NT2/D1 (cell line): ENCODE measurements around the gene C3orf33.

Experiments used
- DNase-seq: peaks from one replicate; pipeline ENCODE4 v3.0.0-alpha.2; 2011; ENCODE audit warnings: low read depth, low spot score
- H3K27me3 ChIP-seq: 2 replicates; pipeline ENCODE4 v1.6.0; 2011; ENCODE audit warnings: mild to moderate bottlenecking; ENCODE audit not compliant: insufficient read length, insufficient read depth
- H3K36me3 ChIP-seq: 2 replicates; pipeline ENCODE4 v1.6.1; 2011; ENCODE audit warnings: mild to moderate bottlenecking, low read length, mixed read lengths; ENCODE audit not compliant: insufficient read depth, insufficient read length
- H3K4me1 ChIP-seq: 2 replicates; pipeline ENCODE4 v1.5.1; 2011; ENCODE audit not compliant: insufficient read depth, insufficient read length
- H3K4me3 ChIP-seq: 2 replicates; pipeline ENCODE4 v1.5.1; 2011; ENCODE audit warnings: low read depth; ENCODE audit not compliant: insufficient read length
- H3K9ac ChIP-seq: 2 replicates; pipeline ENCODE4 v1.6.0; 2011; ENCODE audit warnings: low read depth; ENCODE audit not compliant: insufficient read length
- H3K9me3 ChIP-seq: 2 replicates; pipeline ENCODE4 v1.5.1; 2011; ENCODE audit warnings: mild to moderate bottlenecking, low read length; ENCODE audit not compliant: insufficient read depth
- SUZ12 ChIP-seq: IDR thresholded peaks from 2 replicates; pipeline ENCODE4 v1.6.1; 2011; ENCODE audit not compliant: insufficient read length, insufficient read depth; ENCODE audit errors: extremely low read depth
- YY1 ChIP-seq: IDR thresholded peaks from 2 replicates; pipeline ENCODE4 v1.6.1; 2011; ENCODE audit not compliant: insufficient read length, insufficient read depth
- ZNF274 ChIP-seq: IDR thresholded peaks from 2 replicates; pipeline ENCODE4 v1.6.1; 2011; ENCODE audit warnings: mild to moderate bottlenecking, low read depth, low read length

Gene C3orf33

GRCh38 chr3:155780291-155780690 lies 25.8 kb downstream of the C3orf33 start:
- H3K4me1 ChIP-seq: no peaks in the 10 kb centered on the region
- no peak for DNase-seq

GRCh38 chr3:155778462-155778861 lies 27.6 kb downstream of the C3orf33 start:
- H3K9me3 ChIP-seq: peaks cover 9% of the 10 kb centered on the region; the same call in 1 of the 2 replicates
- DNase-seq: no peak
- peaks cover 3% of the 10 kb centered on the region for H3K36me3 ChIP-seq
- H3K4me1 ChIP-seq: no peaks in the 10 kb centered on the region
- H3K9ac ChIP-seq: no peak overlapping the region
- no peaks in the 10 kb centered on the region for H3K27me3 ChIP-seq
- TF ChIP-seq SUZ12: no peak
- TF ChIP-seq YY1: no peak
- no peak for TF ChIP-seq ZNF274
- H3K4me3 ChIP-seq: no peak overlapping the region

More at GRCh38 chr3:155780291-155780690, 25.8 kb downstream of the C3orf33 start:
- no peak for TF ChIP-seq YY1
- TF ChIP-seq SUZ12: no peak
- no peak for TF ChIP-seq ZNF274
- no peaks in the 10 kb centered on the region for H3K36me3 ChIP-seq
- H3K4me3 ChIP-seq: no peak overlapping the region
- peaks cover 9% of the 10 kb centered on the region; the same call in 1 of the 2 replicates for H3K9me3 ChIP-seq
- no peak overlapping the region for H3K9ac ChIP-seq
- H3K27me3 ChIP-seq: no peaks in the 10 kb centered on the region

- no peak overlapping the region for H3K4me3 ChIP-seq
- H3K9ac ChIP-seq: no peak overlapping the region
- H3K4me1 ChIP-seq: no peaks in the 10 kb centered on the region
- peaks cover 10% of the 10 kb centered on the region for H3K9me3 ChIP-seq
- TF ChIP-seq SUZ12: no peak
- no peak for TF ChIP-seq YY1
- no peak for TF ChIP-seq ZNF274
- H3K27me3 ChIP-seq: no peaks in the 10 kb centered on the region
- H3K36me3 ChIP-seq: peaks cover 7% of the 10 kb centered on the region
- no peak for DNase-seq
Measured at GRCh38 chr3:155772801-155773200, 33.3 kb downstream of the C3orf33 start.

- H3K27me3 ChIP-seq: no peaks in the 10 kb centered on the region
- H3K9ac ChIP-seq: no peak overlapping the region
- H3K9me3 ChIP-seq: peaks cover 10% of the 10 kb centered on the region
- no peaks in the 10 kb centered on the region for H3K4me1 ChIP-seq
- no peak overlapping the region for H3K4me3 ChIP-seq
- H3K36me3 ChIP-seq: peaks cover 7% of the 10 kb centered on the region
- no peak for DNase-seq
- TF ChIP-seq SUZ12 (no peak), ZNF274 (no peak), YY1 (no peak)
Measured at GRCh38 chr3:155771126-155771525, 35.0 kb downstream of the C3orf33 start.

DNA sequence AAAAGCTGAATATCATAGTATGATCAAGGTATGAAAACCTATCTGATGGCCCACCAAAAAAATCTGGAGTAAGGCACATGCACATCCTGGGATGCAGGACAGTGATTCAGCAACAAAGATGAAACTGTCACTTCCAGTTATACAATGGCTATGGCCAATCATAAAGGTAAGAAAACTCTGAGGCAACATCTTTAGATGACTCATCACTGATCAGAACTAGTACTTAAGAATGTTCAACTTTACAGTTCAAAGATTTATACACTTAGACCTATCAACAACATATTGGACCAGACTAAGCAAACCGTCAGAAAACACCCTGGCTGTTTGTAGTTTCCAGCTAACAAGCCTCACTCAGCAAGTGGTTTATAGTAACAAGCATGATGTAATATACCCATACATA lies 39.9 kb downstream of the C3orf33 start:
- Histone ChIP-seq H3K36me3 (peaks cover 9% of the 10 kb centered on the region), H3K9me3 (peaks cover 10% of the 10 kb centered on the region), H3K4me1 (no peaks in the 10 kb centered on the region), H3K9ac (no peak overlapping the region), H3K27me3 (no peaks in the 10 kb centered on the region), H3K4me3 (no peak overlapping the region)
- no peak for DNase-seq
- TF ChIP-seq ZNF274 (no peak), YY1 (no peak), SUZ12 (no peak)

DNA sequence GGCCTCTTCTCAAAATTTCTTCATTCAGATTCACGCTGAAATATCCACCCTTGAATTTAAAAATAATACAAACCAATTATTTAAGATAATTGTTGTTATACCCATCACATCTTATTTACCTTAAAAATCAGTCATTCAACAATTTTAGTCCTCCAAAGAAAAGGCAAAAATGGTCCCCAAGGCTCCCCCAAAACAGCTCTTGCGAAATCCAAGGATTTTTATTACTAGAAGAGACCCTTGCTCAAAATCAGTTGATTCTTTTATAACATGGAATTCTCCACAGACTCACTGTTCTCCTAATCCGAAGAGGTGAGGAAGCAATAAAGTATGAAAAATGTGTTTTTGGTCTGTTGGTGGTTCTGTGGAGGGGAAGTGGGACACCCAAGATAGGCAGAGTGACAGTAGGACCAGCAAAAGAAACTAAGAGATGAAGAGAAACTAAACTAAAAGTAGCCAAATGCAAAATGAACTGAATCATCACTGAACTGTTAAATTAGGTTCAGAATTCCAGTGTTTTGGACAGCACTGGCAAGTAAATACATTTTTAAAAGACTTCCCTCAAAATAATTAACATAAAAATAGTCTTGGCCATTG lies 42.1 kb downstream of the C3orf33 start:
- Histone ChIP-seq H3K9me3 (no peaks in the 10 kb centered on the region), H3K4me1 (no peaks in the 10 kb centered on the region), H3K36me3 (peaks cover 4% of the 10 kb centered on the region), H3K9ac (no peak overlapping the region), H3K27me3 (no peaks in the 10 kb centered on the region), H3K4me3 (no peak overlapping the region)
- DNase-seq: no peak
- no peak for TF ChIP-seq SUZ12
- no peak for TF ChIP-seq ZNF274
- no peak for TF ChIP-seq YY1

DNA sequence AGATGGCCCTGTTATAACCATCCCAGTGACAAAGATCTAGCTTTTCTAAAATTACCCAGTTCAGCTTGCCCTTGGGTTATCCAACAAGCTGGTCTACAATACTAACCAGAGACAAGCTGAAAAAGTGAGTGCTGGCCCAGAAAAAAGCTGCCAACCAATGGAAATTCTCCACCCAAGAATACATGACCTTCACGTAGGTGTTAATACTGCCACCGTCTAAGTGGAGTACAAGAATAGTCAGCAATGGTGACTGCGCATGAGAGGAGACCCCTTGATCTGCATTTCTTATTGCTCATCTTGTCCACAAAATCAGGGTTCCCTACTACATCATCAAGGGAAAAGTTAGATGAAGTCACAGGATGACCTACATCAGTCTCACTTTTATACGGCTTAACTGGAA lies 45.4 kb downstream of the C3orf33 start:
- Histone ChIP-seq H3K9ac (no peak overlapping the region), H3K4me3 (no peak overlapping the region), H3K36me3 (peaks cover 4% of the 10 kb centered on the region), H3K27me3 (no peaks in the 10 kb centered on the region), H3K9me3 (no peaks in the 10 kb centered on the region), H3K4me1 (no peaks in the 10 kb centered on the region)
- DNase-seq: no peak
- TF ChIP-seq SUZ12 (no peak), ZNF274 (no peak), YY1 (no peak)
